Stimulated activated CD8-positive, alpha-beta memory T cell treated with anti-CD3 and anti-CD28 coated beads, Interleukin-15, amount 100 ng/mL, for 4 hours (primary cell): ENCODE results near the gene TMEM178B.

Experiments used
- DNase-seq, 2 donors: peaks; one replicate each; pipeline ENCODE4 v3.0.0-alpha.2; 2020; ENCODE audit warnings: low read depth in 2 of 2

Gene TMEM178B

GRCh38 chr7:141263983-141264382 is 190.1 kb downstream of the TMEM178B start:
- no peak for DNase-seq

DNA sequence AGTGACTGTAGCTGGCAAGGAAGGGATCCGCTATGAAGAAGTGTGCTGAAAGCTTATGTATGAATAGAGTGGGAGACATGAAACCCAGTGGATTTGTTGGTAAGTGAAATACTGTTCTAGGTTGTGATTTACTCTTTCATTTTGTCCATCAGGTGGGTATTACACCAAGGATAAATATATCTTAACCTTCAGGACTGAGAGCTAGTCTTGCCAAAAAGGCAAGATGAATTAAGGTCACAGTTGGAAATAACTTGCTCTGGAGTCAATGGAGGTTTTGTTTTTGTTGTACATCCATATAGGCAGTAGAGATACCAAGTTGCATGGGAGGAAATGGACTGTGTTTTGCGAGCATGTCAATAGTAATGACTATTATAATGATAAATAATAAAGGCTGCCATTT is 190.6 kb downstream of the TMEM178B start:
- DNase-seq, result no peak

DNA sequence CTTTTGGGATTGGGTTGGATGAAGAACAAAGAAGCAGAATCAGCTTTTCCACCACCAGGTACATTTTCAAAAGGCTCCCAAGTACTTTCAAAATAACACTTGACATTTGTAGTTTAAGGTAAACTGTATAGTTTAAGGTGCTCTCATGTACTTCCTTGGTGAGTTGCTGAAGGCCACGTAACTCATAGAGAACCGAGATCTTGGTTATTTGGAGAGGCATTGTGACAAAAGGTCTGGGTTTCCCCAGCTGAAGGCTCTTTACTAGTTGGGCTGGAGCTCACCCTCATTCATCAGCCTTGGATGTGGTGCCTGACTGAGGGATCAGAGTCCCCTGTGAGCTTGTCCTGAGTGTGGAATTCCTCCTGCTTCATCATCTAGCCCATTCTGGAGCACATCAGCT is 191.8 kb downstream of the TMEM178B start:
- DNase-seq, result no peak

GRCh38 chr7:141268614-141269013 is 194.8 kb downstream of the TMEM178B start:
- no peak for DNase-seq

- no peak for DNase-seq
These were observed 197.6 kb downstream of the TMEM178B start for GRCh38 chr7:141271451-141271850.

- DNase-seq, result no peak
These were observed 198.6 kb downstream of the TMEM178B start for GRCh38 chr7:141272417-141272816.

- DNase-seq, result no peak
These were observed 201.5 kb downstream of the TMEM178B start for GRCh38 chr7:141275350-141275749.

DNA sequence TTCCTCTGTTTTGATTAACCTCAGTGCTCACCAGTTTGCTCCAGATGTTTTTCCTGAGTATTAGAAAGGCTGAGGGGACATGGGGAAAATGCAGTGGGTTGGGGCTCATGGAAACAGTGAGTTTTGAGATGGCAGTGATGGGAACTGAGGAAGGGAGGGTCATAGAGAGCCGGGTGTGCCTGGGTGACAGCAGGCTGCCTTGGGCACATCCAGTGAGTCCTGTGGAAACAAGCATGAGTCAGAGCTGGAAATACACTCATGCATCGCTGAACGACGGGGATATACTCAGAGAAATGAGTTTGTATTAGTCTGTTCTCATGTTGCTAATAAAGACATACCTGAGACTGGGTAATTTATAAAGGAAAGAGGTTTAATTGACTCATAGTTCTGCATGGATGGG is 202.2 kb downstream of the TMEM178B start:
- DNase-seq, result no peak

DNA sequence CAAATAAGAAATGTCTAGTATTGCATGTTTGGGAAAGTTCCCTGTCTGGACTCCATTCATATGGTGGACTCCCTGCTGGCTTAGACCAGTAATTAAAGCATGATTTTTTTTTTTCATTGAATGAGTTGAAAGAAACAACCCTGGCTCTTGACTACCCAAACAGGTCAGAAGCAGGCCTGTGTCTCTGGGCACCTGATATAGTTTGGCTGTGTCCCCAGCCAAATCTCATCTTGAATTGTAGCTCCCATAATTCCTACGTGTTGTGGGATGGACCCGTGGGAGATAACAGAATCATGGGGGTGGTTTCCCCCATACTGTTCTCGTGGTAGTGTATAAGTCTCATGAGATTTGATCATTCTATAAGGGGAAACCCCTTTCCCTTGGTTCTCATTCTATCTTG is 206.2 kb downstream of the TMEM178B start:
- no peak for DNase-seq

- DNase-seq, result no peak
These were observed 207.4 kb downstream of the TMEM178B start for GRCh38 chr7:141281311-141281710.

DNA sequence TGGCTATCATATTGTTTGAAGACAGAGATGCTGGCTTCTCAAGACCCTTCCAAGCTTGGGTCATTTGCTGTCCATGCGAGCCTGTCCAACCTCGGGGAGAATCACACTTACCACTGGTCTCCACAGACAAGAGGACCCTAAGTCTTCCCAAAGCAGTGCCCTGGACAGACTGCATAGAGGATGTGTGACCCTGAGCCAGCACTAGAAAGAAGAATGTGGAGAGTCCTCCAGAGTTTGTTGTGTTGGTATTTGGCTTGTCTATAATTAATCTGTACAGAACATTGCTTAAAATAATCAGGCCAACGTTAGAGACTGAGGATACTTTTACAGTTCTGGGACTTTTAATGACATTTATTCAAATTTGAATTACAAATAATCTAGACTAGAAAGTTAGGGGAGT is 212.7 kb downstream of the TMEM178B start:
- DNase-seq, result no peak

GRCh38 chr7:141287936-141288335 is 214.1 kb downstream of the TMEM178B start:
- no peak for DNase-seq

DNA sequence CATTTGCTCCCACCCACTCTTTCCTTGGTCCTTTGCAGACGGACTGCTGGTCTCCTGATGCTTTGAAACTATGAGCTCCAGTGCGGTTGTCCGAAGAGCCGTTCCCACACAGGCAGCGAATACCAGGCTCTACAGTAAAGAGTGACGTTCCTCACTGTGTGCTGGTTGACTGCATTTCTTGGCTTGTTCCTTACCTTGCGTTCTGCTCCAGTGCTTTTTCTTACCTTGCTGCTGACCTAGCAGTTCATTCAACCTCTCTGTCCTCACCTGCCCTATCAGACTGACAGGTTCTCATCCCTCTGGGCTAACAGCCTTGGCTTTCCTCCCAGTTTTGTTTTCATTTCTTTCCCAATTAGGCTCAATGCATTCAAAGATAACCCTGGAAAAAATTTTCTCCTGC is 214.8 kb downstream of the TMEM178B start:
- DNase-seq, result no peak

GRCh38 chr7:141290365-141290764 is 216.5 kb downstream of the TMEM178B start:
- no peak for DNase-seq

DNA sequence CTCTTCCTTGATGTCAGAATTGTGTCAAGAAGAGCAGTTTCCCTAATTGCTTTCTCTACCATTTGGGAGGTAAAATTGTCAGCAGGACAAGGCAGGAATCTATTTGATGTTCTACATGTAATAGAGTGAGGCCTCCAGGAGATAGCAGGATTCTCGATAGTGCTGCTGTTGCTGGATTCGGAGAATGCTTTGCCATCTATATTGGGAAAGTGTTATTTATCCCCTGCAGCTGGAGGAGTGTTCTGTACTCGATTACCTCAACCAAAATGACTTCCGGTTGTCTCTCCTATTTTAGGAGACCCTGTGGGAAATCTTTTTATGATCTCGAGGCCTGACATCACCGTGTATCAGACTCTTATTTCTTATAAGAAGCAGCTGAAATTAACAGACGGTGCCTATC is 217.1 kb downstream of the TMEM178B start:
- no peak for DNase-seq

- DNase-seq, result no peak
These were observed 217.7 kb downstream of the TMEM178B start for GRCh38 chr7:141291541-141291940.

DNA sequence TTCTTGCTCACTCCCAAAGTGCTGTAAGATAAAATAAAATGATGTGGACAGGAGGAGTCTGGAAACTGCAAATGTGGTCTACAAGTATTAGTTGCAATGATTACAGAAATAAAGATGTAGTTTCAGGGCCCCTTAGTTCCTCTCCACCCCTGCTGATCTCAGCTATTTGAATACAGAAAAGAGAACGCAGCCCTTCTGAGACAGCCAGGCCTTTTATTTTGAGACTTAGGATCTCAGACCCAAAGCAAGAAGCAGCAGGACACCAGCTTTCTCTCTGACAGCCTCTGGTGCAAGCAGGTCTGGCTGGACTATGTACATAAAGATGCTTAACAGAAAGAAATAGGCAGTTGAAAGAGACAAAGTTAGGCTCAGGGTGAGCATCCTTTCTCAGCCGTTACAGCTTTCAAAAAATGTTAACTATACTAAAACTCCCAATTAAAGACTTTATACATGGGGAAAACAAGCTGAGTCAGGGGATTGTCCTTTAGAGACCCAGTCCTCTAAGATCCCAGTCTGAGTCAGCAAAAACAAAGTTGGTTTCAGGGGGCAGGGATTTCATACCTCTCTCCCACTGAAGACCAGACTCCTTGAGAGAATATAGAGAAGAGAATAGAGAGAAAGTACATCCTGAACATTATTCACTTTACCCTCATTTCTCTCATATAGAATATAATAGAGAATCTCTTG is 220.4 kb downstream of the TMEM178B start:
- DNase-seq, result no peak

DNA sequence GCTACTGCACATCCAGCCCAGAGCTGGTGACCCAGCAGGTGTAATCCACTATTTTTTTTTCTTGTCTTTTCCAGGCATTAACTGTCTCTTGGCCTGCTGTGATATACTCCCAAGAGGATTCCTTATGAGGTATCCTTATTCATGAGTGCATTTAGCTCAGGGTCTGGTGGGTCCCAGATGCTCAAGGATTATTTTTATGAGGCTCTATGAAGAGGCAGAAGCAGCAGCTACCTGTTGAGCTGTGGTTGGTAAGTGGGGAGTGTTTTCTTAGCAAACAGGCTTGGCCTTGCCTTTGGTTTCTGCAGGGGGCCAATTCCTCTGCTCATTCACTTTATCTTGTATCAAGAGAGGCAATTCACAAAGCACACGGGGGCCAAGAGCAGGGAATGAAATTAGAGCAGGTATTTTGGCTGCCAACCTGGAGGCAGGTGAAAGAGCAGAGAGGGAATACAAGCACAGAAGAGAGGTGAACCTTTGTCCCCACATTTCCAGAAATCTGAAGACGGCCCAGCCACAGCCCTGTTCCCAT is 221.6 kb downstream of the TMEM178B start:
- DNase-seq, result no peak

DNA sequence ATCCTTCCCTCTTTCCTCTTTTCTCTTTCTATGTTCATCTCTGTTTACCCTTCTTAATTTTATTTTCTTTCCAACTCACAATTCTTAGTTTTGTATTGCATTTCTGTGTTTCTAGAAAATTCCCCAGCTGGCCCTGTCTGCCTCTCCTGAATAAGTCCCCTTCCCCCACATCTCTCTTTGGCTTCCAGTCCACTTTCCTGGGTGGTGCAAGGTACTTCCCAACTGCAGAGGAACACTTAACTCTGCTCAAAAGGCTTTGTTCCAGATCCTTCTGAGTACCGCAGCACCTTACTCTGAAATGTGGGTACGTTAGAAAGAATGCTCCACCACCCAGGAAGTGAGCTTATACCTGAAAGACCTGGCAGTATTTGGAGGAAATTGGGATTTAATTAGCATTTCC is 227.0 kb downstream of the TMEM178B start:
- DNase-seq, result no peak

DNA sequence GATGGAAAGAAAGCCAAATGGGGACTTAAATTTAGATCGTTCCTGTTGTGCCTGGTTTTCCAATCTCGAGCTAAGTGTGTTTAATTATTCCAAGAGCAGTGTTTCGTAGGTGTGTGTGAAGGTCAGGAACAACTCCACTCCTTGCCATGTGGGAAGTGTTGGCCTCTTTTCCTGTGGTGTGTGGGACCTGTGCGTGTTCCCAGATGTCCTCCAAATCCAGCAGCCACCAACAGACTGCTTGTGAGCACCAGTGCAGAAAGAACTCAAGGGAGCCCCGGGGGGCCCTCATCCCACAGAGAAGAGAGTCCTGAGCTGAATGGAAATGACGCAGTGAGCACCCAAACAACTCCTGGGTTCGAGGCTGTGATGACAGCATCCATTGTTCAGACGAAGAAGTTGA is 227.7 kb downstream of the TMEM178B start:
- DNase-seq, result no peak

DNA sequence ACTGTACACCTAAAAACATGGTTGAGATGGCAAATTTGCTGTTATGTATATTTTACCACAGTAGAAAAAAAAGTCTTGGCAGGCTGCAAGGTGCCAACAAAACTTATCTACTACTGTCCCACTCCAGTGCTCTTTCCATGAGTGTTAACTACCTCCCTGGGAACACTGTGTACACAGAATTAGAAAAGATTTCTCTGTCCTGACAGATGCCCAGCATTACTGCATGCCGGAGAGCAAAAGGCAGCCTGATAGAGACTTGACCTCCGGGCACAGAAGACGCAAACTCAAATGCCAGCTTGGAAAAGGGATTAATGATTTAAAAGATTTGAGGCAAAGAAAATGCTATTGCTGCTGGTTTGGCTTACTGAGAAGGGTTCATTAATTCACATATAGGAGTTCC is 228.8 kb downstream of the TMEM178B start:
- DNase-seq, result no peak

DNA sequence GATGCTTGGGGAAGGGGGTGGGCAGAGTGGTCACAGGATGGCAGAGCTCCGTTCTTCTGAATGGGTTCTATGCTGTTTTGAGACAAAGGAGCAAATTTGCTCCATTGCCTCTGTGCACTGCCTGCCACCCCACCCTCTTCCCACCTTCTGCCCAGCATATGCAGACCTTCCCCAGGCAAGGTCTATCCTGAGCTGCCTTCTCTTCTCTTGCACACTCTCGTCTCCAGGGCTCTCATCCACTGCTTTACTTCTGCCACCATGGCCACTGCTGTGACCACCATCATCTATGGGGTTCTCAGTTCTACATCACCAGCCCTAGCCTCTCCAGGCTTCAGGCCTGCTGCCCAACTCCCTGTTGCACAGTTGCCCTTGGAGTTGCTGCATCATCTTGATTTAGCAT is 230.4 kb downstream of the TMEM178B start:
- no peak for DNase-seq

- no peak for DNase-seq
These were observed 232.2 kb downstream of the TMEM178B start for GRCh38 chr7:141306081-141306480.

GRCh38 chr7:141312395-141312794 is 238.5 kb downstream of the TMEM178B start:
- no peak for DNase-seq
